Measurements from ENCODE around the gene RPS6KC1. TPM values are rescaled to one million over a fixed set of nuclear protein-coding genes. Genes with fewer than 3 reads are reported as not detected.

The RPS6KC1 gene
- total and polyA plus RNA-seq, 2 of the 4 experiments (the other 2 are of a cell fraction), result 7.9 to 23.7 TPM

- Histone ChIP-seq H4K91ac (ENCODE audit: insufficient read depth, low read depth, low read length) (no peak overlapping the region), H4K8ac (ENCODE audit: low read depth in 2 of 2, low read length in 2 of 2) (no peak overlapping the region), H3K4me3 (ENCODE audit: insufficient read depth, low read depth, low read length) (no peak overlapping the region), H2BK20ac (ENCODE audit: low read depth, low read length) (no peak overlapping the region), H2BK120ac (ENCODE audit: low read depth, low read length) (no peak overlapping the region), H3K23ac (ENCODE audit: low read depth, low read length) (no peak overlapping the region), H3K18ac (ENCODE audit: low read depth, low read length) (no peak overlapping the region), H2BK15ac (ENCODE audit: low read depth, low read length) (no peak overlapping the region), H3K9me3 (ENCODE audit: control insufficient read depth, insufficient read depth, low read length) (no peaks in the 10 kb centered on the region), H3K36me3 (ENCODE audit: control insufficient read depth, insufficient read depth, low read length) (no peaks in the 10 kb centered on the region), H3K9ac (ENCODE audit: low read depth, low read length) (no peak overlapping the region), H3K9me1 (ENCODE audit: insufficient read depth, low read length) (no peaks in the 10 kb centered on the region), H3K4me2 (ENCODE audit: low read depth, low read length) (no peak overlapping the region), H3K79me1 (ENCODE audit: low read depth in 1 of 2, low read length in 2 of 2) (no peaks in the 10 kb centered on the region), H3K27ac (ENCODE audit: insufficient read depth, low read length) (no peak overlapping the region), H4K20me1 (ENCODE audit: insufficient read depth, low read length) (no peaks in the 10 kb centered on the region), H2AK5ac (ENCODE audit: low read depth, low read length) (no peak overlapping the region), H3K27me3 (ENCODE audit: control insufficient read depth, insufficient read depth, low read length) (no peaks in the 10 kb centered on the region; the same call in 1 of the 2 replicates), H3K14ac (replicated peaks; ENCODE audit: low read depth, low read length) (no peak overlapping the region), H3K4ac (ENCODE audit: low read depth, low read length) (no peak overlapping the region), H2AFZ (replicated peaks; ENCODE audit: low read length, poor library complexity) (no peak overlapping the region), H2BK5ac (ENCODE audit: low read depth, low read length, poor library complexity, severe bottlenecking) (no peak overlapping the region), H2AK9ac (replicated peaks; ENCODE audit: low read depth, low read length, poor library complexity) (no peak overlapping the region), H4K5ac (ENCODE audit: low read depth, low read length) (no peak overlapping the region), H3K56ac (ENCODE audit: extremely low read depth, insufficient read depth, low read length) (no peak overlapping the region), H3K4me1 (ENCODE audit: control insufficient read depth, insufficient read depth, low read length) (no peaks in the 10 kb centered on the region)
- DNase-seq (peak; percentile 77), ATAC-seq (ENCODE audit: low read depth) (peak; percentile 60; the same call in 1 of the 2 replicates)
- intact Hi-C loops (cut with micrococcal nuclease), result no loop called here
- ChIA-PET POLR2A (ENCODE audit: unreplicated experiment) (no interaction called here), CTCF (no interaction called here)
- in situ Hi-C loops (cut with MboI; ENCODE audit: low sequenced_read_pairs), result no loop called here
- WGBS, 2 experiments (ENCODE audit: extremely low coverage in 2 of 2, insufficient read length in 1 of 2), result no CpG with 5 or more reads among the region's 1 CpG
- dilution Hi-C loops (cut with HindIII; ENCODE audit: low sequenced_read_pairs, unreplicated experiment), result no loop called here
- TF ChIP-seq RFX5 (IDR thresholded peaks at IDR 0.05; ENCODE audit: low read depth, low read length) (no peak), SMC3 (IDR thresholded peaks at IDR 0.05; ENCODE audit: low read depth, low read length) (no peak), ELK1 (IDR thresholded peaks at IDR 0.05; ENCODE audit: borderline replicate concordance, low read depth, low read length) (no peak), NFE2L2 (IDR thresholded peaks at IDR 0.05; ENCODE audit: low read depth, low read length) (no peak), MAZ (IDR thresholded peaks at IDR 0.05; ENCODE audit: borderline replicate concordance, low read depth, low read length) (no peak), CHD1 (IDR thresholded peaks at IDR 0.05; ENCODE audit: low read depth, low read length) (no peak), BHLHE40 (IDR thresholded peaks at IDR 0.05; ENCODE audit: low read depth, low read length) (no peak), MXI1 (IDR thresholded peaks at IDR 0.05; ENCODE audit: borderline replicate concordance, low read depth, low read length) (no peak), POLR2A (IDR thresholded peaks at IDR 0.05; ENCODE audit: low read depth, low read length) (no peak)
- BruUV-seq (replicated peaks), result no TSS peak
Measured at GRCh38 chr1:213041443-213041842, 9.6 kb upstream of the RPS6KC1 start.
